Measurements from ENCODE around the gene HOXA7.

HOXA7 gene

DNA sequence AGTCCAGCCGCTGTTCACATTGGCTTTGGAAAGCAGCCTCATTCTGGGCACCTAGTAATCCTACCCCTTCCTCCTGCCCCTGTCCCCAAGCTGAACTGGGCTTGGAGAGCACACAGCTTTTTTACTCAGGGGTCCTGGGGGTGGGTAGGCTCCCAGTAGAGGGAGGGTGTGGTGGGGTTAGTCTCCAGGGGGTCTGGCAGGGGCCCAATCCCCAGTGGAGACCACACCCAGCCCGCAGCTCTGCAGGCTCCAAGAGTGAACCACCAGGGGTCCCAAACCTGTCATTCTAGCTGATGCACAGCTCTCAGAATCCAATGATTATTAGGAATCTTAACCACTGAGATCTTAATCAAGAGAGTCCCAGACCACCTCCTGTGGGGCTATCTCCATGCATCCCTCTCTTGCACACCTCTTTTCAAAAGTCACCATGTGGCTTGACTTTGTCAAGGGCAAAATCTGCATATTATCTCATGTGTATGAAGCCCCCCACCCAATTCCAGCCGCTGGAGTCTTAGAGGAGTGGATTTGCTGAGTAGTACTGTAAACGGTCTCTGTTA, 25.9 kb upstream of the HOXA7 start:
- peak; percentile 64 for DNase-seq

DNA sequence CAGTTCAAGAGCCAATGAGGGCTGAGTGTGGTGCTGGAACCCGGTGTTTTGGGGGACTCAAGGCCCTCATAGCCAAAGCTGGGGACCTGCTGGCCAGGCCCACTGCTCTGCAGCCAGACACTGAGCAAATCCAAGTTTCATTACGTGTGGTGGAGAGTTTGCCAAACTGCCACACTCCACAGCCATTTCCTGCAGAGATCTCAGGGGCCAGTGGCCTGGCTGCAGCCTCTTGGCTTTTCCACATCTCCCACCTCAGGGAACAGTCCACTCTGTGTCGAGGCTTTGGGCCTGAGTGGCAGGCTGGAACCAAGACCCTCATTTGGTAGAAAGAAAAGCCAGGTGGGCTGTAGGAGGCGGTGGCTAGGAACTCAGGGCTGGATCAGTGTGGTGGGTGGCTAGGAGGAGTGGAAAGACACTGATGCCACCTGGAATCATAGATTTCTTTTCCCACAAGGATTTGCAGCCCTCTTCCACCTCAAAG, 25.4 kb upstream of the HOXA7 start:
- no peak for DNase-seq

- no peak for DNase-seq
These were observed 24.3 kb upstream of the HOXA7 start for GRCh38 chr7:27180431-27181420.

- DNase-seq, result peak; percentile 90
These were observed 23.3 kb upstream of the HOXA7 start for GRCh38 chr7:27179503-27180430.

DNA sequence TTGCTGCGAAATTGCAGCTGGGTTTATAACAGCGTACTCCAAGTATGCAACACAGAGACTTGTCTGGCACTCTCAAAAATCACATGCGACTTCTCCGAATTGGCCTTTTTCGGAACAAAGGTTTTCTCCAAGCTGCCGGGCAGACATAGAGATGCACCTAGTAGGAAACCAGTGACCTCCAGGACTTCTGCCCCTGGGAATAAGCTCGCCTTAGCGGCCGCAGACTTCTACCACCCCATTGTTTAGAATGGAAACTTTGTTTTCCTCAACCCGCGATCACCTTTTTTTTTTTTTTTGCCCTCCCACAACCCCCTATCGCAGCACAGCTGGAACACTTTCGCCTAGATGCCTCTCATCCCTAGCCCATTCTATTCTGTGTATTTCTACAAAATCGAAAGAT, 22.6 kb upstream of the HOXA7 start:
- no peak for DNase-seq

DNA sequence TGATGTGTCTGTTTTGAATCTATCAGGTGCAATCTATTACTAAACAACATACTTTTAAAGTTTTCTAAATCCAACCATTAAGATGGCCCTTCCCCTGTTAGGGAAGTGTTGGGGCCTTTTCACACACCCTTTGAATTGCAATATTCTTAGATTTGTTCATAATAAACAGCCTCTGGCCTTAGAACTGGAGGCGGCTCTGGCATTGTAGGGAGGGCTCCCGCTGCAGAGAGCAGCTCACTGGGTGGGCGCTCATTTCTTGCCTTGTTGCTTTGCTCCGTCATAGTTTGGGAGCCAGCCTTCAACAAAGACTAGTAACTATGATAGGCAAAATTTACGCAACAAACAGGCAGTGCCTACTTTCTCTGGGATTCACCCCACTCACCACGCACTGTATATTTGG, 21.9 kb upstream of the HOXA7 start:
- DNase-seq, result no peak

GRCh38 chr7:27177795-27178320, 21.4 kb upstream of the HOXA7 start:
- peak; percentile 34 for DNase-seq

DNA sequence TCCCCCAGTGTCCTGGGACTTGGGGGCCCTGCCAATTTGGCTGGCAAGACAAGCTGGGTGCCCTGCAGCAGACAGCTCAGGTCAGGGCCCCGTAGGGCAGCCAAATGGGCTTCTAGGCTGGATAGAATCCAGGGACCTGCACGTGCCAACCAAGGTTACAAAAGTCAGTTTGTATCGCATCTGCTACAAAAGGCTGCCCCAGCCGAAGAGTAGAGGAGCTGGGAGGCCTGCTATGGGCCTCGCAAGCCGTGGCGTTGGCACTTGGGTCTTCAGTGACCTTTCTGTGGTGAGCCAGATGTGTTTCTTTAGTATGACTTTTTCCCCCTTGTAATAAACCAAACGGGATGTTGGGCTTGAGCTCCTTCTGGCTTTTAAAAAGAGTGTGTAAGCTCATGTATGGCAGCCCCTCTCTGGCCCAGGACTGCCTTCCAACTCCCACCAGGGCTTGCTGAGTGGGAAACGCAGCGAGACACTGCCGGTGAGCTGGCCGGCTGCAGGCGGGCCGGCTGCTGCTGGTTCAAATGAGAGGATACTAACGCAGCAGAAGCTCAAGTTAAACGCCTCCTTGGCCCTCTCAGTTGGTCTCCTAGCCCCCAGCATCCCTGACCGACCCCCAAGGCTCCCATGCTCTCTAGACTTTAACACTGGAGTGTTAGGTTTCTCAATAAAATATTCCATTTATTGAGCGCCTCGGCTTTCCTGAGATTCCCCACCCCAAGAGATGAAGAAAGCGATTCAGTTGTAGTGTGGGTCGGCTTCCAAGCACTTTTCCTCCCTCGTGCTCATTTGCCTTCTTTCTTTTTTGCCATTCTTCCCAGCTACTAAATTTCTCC, 20.7 kb upstream of the HOXA7 start:
- no peak for DNase-seq

GRCh38 chr7:27176524-27176845, 20.0 kb upstream of the HOXA7 start:
- DNase-seq, result no peak

DNA sequence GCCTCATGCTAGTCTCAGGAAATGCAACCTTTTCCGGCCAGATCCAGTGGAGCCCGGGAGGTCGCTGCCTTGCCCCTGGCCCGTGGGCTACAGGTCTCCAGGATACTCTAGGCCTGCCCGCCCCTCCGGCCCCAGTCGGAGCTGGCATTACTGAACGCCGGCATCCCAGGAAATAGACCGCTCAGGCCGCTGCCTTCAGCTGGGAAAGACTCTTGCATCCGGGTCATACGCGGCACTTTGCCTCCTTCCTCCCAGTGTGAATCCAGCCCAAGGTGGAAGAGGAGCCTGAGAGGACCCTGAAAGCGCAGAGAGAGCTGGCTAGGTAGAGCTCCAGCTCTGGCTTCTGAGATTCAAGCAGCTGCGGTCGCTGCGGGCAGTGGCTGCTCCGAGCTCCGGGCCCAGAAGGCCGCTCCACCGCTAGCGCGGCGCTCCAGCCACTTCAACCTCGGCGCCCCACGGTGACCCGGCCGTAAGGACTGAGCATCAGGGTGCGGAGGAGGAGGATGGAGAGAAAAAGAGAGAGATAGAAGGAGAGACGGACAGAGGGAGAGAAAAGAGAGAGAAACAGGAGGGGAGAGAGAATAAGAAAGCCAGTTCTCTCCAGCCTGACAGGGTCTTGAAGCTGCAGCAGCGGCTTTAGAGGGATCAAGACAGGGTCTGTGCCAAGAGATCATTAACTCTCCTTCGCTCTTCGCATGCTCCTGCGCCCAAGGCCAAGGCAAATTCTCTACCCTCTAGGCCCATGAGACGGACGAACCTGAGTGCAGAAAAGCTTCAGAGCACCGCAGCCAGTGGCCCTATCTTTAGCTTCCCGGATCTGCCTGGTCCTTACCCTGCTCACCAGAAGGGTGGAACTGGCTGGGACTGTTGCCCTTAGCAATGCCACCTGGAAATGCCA, 19.4 kb upstream of the HOXA7 start:
- DNase-seq, result no peak

DNA sequence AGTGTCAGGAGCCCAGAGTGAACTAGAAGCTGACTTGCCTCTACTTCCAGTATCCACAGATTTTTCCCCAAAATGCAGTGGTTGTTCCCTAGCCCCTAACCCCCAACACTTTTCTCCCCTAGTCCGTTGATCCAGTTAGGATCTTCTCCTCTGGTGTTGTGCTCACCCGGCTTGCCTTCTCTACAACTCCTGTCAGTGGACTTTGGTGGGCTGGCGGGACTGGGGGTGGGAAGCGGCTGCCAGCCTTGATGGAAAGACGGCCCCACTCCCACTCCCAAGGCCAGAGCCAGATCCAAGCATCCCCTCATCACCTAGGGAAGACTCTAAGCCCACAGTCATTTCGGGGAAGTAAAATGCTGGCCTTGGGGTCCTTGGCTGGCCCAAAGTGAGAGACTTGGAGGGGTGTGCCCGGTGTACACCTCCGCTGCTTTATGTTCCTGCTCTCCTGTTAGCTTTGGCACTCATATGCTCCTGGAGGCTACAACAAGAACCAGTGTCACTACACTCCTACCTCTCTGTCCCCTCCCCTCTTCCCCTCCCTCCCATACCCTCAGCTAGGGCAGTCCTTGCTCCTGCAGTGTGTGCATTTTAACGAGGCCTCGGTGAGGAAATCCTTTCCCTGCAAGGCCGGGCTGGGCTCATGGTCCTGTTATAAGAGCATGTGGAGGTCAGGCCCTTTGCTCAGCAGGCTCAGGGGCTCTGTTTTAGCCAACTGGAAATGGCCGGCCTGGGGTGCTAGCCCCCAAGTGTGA, 18.6 kb upstream of the HOXA7 start:
- DNase-seq, result peak; percentile 61

DNA sequence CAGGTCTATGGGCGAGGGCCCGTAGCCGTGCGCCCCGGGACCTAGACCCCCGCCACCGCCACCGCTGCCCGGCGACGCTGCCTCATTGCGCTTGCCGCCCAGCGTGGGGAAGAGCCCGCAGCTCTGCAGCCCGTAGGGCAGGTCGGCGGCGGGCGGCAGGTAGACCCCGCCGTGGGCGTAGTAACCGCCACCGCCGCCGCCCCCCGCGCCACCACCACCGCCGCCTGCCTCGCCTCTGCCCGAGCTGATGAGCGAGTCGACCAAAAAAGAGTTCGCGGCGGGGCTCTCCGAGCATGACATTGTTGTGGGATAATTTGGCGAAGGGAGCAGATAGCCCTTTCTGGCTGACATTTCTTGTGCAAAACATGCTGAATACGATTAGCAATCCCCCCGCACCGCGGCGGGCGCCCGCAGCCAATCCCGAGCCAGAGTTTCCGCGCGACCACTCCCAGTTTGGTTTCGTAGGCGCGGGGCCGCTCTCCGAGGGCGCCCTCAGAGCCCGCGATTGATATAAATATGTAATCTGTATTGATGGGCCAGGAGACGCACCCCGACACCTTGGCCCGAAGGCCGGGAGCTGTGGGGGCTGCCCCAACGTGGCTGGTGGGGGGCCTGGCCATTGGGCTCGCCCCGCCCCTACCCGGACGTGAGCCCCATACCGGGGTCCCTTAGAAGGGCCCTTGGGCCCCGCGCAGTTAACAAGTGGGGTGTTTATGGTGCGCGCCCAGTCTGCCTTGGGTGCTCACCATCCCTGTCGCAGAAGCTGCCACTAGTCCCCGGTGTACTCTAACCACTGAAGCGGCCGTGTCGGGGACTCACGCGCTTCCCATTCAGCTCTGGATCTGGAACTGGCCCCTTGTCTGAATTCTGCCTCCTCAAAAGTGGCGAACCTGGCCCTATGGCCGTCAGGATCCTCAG, 17.7 kb upstream of the HOXA7 start, which contains the start of gene HOXA10:
HOXA10 (minus strand) TSS at position 365 of the 918 bp plus-strand sequence; CDS start at position 351, 14 bp downstream.
- DNase-seq, result peak; percentile 86

- DNase-seq, result peak; percentile 85
These were observed 17.1 kb upstream of the HOXA7 start for GRCh38 chr7:27173511-27173955.

- peak; percentile 91 for DNase-seq
These were observed 16.5 kb upstream of the HOXA7 start for GRCh38 chr7:27172823-27173510.

- DNase-seq, result peak; percentile 86
These were observed 15.9 kb upstream of the HOXA7 start for GRCh38 chr7:27172315-27172774.

GRCh38 chr7:27171637-27172314, 15.3 kb upstream of the HOXA7 start:
- DNase-seq, result peak; percentile 69

DNA sequence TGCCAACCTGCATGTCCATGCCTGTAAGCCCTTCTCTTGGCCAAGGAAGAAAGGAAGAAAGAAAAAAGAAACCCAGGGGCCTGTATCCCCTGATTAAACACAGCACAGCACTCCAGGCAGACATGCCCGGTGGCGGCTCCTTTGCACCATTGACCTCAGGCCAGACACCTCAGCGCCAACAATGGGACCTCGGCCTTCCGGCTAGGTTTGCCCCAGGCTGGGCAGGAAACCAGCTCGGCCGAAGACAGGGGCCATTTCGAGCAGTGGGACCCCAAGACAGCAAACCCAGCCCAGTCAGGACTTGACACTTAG, 14.8 kb upstream of the HOXA7 start:
- peak; percentile 69 for DNase-seq

All from NCI-H69 (cell line).